Umbilical cord (tissue), 2 donors: ENCODE measurements around the gene AFAP1. TPM values are rescaled to one million over a fixed set of nuclear protein-coding genes. Genes with fewer than 3 reads are reported as not detected.

ENCODE experiments used
- DNase-seq: peaks from one replicate; pipeline ENCODE4 v3.0.0-alpha.2; 2015; ENCODE audit warnings: low spot score
- total RNA-seq: library from RNA; depleted of rRNA; stranded (reverse); fragments of >200 nt; gene quantifications from one replicate; pipeline ENCODE4 v1.2.3, GENCODE V29; 2014; ENCODE audit warnings: low replicate concordance; ENCODE audit not compliant: insufficient read depth

Gene AFAP1
- total RNA-seq, 1 donor from 2014 or later: 59.5 TPM

DNA sequence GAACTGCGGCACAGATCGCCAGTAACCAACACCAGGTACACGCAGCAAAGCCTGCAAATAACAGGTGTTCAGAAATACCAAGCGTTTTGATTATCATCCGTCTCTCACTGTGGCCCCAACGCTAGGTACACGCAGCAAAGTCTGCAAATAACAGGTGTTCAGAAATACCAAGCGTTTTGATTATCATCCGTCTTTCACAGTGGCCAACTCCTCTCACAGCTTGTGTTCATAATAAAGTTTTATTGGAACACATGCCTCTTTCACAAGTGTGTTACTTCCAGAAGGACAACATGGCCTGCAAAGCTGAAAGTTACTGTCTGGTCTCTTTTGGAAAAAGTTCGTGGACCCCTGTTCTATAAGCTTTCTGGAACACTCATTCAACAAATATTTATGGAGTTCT is 153.1 kb downstream of the AFAP1 start:
- no peak for DNase-seq

DNA sequence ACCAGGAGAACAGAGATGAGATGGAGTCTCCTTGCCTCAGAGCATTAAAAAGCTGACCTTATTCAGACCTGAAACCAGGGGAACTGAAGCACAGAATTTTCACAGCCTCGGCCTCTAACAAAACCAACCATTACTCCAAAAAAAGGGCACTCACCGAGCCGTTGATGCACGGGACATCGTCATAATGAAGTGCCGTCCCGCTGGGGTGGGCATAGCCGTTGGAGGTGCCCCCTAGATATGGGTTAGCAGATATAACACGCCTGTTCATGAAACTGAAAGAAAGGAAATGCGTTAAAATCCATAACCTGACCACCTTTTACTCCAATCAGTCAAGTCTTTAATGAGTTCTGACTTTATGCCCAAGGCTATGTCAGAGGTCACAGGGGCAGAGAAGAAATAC is 153.6 kb downstream of the AFAP1 start:
- no peak for DNase-seq

DNA sequence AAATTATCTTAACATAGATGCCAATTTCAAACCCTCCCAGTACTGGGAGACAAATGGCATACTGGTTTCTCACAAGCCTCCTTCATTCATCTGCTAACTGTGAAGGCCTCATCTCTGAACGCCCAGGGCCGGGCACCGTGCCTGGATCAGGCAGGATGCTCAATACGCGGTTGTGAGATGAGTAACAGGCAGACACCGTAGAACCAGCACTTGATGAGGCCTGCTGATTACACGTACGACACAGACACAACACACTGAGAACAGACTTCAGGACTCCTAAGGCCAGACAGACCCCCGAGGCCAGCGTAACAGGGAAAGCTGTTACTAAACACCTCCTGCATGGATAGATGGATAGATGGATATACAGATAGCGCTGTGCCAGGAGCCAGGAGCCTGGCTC is 154.6 kb downstream of the AFAP1 start:
- DNase-seq: no peak

DNA sequence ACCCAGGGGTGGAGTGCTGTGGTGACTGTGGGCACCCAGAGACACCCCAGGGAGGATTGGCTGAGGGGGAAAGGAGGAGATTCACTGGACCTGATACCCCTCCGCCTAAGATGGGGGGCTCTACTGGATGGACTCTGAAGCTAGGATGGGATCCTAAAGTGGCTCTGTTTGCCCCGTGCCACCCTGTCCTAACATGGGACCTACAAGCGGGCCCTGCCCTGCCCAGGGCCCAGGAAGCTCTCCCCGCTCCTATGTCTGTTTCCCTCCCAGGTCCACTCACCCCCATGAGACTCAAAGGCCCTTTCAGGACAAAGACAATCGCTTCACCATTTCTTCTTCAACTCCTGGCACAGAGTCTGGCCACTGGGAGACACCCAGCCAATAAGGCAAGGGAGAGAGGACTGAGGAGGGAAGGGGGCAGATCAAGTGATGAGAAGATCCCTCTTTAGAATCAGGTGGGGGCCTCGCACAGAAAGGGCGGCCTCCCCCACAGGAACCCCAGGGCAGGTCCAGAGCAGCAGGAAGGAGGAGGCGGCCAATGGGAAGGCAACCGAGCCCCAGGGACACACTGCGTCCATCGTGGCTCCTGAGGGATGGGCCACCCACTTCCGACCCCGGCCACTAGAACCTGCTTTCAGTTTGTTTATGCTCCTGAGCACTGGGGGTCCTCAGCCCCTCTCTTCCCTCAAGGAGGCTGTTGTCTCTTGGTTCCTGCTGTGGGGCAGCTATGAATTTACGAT is 155.4 kb downstream of the AFAP1 start:
- DNase-seq: no peak

DNA sequence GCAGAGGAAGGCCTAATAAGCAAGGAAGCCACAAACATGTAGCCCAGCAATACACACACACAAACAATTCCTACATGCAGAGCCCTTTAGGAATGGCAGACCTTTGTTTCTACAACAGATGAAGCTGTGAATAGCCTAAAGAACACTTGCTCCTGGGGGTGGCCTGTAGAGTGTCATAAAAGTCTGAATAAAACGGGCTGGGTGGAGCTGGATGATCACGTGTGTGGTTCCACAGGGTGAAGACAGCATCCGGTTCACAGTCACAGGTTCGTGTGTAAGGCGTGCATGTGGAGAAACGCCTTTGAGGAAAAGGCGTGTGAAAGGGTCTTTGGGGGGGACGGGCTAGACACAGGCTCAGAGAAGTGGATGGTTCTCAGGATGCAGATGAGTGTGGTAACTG is 156.1 kb downstream of the AFAP1 start:
- no peak for DNase-seq

DNA sequence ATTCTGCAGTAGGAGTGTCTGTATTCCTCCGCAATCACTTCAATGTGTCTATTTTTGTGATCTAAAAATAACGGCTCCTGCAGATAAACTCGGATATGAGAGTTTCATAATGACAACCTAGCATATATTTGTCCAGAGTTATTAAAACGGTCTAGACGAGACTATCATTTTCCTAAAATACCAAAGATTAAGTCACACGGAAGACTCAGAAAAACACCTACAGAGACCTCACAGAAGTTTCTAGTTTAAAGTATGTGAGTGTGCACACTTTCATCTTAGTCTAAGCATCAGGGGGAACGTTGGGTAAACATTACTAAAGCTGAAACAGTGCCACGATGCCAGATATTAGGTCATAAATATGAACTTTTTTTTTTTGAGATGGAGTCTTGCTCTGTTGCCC is 156.9 kb downstream of the AFAP1 start:
- DNase-seq: peak; percentile 11

DNA sequence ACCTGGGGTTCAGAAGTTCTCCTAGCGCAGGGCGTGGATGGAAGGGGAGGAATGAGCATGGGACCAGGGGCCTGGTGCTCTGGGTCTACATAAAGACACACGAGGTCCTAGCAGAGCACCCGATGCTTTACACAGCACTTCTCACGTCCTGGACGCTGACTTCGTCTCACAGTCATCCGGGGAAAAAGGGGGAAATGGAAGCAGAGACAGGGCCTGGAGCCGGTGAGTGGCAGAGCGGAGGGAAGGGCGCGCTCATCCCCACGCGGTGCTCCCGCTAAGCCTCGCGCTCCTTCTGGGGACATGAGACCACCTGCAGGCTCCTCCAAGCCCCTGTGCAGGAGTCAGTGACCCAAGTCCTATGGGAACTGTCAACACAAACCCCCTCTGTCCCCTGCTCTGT is 157.7 kb downstream of the AFAP1 start:
- peak; percentile 25 for DNase-seq

DNA sequence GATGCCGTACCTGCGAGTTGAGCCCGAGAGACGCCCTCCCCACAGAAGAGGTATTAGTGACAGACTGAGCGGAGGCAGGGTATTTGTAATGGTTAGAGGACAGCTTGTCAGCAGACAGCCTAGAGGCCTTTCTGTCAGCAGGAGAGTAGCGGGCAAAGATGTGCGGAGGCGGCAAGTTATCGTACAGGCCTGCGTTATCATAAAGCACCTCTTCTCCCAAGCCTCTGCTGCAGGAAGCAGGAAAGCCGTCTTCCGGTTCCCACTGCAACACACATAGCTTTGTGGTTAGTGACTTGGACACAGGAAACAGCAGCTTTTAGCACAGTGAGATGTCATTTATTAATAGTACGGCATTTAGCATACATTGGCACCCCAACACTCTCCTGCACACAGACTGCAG is 158.3 kb downstream of the AFAP1 start:
- DNase-seq: no peak

DNA sequence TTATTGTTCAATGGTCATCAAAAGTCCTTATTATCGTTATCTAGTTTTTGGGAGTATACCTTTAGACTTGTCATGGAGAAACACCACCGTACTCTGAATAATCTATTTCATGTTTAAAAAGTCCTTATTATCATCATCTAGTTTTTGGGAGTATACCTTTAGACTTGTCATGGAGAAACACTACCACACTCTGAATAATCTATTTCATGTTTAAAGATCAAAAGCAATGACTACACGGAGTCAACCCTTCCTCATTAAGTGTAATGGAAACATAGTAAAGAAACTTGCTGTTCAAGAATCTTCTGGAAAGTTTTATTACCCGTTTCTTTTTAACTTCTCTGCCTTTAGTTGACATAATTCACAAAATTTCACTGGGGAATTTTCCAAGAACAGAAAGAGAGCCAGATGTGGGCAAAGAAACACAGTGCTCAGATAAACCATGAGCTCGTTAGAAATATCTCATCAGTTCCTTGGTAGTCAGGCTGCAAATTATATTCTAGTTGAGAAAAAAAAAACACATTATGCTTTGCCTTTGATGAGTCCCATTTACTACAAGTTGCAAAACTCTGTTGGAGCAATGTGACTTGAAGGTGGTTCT is 158.8 kb downstream of the AFAP1 start:
- DNase-seq: peak; percentile 86

DNA sequence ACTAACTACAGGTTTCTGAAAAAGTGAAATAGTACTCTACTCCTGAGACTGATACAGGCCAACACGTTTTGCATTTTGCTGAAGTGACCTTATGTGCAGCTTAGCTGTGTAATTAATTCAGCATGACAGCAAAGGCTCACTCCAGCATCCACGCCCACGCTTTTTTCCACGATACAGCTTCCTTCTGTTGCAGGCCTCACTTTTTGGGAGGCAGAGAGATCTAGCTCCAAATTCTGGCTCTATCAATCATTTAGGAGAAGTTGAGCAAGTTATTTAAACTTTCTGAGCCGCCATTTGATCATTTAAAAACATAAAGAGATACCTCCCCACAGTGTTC is 160.3 kb downstream of the AFAP1 start:
- DNase-seq: no peak

DNA sequence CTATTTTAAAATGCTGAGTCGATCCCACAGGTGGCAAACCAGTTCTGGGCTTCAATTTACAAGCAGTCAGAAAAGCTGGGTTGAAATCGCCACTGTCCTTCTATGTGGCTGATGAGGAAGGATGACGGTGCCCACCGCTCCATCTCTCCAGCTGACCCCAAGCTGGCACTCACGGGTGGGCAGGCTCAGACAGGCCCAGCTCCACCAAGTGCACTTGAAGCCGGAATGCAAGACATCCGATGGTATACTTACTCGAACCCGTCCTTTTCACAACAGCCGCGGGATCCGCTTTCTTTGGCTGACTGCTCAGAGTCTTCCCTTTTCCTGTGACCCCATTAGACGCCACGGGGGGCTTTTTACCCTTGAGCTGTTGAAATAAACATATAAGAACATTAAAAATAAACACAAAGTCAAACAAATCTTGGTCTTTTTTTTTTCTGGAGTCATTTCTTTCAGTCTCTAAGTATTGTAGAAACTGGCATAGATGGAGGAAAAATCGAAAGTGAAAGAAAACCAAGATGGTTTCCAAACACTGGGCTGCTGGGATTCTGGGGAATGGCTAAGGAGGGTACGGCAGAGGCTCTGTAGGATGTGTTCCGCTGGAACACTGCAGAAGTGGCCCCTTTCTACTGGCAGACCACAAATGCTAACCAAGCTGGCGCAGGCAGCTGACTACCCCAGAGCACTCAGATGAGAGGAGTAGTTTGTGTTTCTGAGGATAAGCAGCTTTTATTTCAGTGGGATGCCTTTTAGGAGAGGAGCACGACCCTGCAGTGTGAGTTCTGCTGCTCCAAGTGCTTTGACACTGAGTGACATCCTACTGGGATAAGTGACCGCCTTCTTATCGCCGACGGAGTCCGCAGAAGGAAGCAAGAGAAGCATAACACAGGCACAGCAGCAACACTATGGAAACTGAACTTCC is 160.9 kb downstream of the AFAP1 start:
- no peak for DNase-seq

DNA sequence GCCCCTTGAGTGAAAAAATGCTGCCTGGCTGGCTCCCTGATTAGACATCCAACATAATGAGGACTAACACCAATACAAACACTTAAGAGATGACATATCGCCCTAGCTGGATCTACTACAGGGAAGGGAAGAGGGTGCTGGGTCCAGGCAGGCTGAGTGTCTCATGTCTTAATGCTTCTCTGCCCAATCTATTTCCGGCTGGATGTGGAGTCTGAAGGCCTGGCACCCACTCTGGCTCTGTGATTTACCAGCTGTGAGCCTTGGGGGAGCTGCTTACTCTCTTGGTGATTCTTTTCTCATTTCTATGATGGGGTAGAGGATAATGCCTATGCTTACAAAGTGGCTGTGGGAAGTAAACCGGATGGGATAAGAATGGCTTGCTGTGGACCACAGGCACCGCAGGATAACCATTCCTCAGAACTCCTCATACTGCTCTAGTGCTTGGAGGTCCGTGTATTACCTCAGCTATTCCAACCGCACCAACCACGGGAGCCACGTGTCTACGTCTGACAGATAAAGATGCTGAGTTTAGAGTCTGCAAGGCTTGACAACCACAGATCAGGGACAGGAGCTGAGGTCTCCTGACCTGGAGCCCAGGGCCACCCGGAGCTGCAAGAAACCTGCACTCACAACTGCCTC is 161.7 kb downstream of the AFAP1 start:
- no peak for DNase-seq

DNA sequence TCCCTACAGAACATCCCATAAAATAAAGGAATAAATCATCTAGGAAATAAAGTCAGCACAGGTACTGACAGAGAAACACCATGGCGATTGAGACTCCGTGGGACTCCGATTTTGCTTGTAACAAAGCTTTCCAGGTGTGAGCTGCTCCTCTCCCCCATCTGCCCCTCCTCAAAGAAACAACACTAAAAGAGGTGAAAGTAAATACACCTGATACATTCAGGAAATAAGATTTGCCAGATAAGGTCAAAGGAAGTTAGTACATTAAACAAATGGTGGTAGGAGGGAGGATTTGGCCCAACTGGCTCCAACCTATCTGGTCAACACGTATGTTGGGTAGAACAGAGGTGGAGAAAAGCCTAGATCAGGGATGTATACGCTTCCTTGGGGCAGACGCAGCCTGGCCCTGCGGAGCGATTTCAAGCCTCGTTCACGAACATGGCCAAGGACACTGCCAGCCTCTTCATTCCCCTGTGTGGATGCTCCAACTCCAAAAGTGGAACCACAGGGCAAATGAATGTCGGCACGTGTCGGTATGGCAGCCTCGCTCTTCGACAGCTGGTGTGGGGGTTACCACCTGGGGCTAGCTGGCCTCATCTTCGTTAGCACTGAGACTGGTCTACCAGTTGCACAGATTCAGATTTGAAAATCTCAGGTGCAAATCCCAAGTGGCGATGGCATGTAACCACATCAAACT is 162.5 kb downstream of the AFAP1 start:
- no peak for DNase-seq

DNA sequence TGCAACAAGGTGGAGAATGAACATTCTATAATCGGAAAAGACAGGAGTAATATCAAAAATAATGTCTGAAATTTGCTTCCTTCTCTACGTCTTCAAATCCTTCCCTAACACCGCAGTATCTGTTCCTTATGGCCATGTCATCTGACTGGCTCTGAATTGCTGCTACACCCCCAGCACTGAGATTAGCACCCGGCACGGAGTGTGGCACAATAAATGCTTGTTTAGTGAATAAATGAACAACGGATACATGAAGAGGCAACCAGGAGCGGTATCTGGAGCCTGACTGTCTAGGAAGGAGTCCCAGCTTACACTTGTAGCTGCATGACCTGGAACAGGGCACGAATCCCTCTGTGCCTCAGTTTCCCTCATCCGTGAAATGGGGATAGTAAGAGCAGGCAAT is 164.3 kb downstream of the AFAP1 start:
- DNase-seq: no peak

DNA sequence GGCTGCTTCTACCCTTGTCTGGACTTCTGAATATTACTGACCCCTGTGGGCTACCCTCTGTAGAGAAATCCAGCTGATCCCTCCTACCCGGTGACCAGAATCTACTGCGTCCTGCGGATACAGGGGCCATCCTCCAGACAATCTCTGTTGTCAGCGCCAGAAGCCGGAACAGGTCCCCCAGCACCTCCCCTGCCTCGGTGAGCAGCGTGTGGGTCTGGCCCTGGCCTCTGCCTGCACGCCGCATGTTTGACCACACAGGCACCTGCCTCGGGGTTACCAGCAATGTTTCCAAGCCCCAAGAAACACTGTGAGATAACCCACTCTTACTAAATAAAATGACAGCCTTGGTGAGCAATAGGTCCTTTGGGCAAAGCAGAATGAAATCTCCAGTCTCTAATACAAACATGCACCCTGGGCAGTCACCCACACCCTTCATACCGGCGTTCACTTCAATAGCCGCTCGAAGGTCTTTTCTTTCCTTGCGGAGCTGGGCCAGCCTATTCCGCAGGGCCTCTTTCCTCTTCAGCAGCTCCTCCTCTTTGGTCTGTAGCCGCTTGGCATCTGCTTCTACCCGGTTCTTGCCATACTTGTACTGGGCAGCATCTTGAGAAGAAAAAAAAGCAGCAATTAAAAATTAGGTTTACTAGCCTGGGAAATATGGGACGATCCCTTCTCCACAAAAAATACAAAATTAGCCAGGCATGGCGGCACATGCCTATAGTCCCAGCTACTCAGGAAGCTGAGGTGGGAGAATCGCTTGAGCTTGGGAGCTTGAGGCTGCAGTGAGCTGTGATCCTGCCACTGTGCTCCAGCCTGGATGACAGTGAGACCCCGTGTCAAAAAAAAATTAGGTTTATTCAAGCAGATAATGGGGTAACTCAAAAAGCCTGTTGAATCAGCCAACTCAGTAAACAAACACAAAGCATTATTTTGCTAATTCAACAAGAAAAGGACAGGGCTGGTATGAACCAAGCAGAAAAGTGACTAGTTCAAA is 165.1 kb downstream of the AFAP1 start:
- no peak for DNase-seq

DNA sequence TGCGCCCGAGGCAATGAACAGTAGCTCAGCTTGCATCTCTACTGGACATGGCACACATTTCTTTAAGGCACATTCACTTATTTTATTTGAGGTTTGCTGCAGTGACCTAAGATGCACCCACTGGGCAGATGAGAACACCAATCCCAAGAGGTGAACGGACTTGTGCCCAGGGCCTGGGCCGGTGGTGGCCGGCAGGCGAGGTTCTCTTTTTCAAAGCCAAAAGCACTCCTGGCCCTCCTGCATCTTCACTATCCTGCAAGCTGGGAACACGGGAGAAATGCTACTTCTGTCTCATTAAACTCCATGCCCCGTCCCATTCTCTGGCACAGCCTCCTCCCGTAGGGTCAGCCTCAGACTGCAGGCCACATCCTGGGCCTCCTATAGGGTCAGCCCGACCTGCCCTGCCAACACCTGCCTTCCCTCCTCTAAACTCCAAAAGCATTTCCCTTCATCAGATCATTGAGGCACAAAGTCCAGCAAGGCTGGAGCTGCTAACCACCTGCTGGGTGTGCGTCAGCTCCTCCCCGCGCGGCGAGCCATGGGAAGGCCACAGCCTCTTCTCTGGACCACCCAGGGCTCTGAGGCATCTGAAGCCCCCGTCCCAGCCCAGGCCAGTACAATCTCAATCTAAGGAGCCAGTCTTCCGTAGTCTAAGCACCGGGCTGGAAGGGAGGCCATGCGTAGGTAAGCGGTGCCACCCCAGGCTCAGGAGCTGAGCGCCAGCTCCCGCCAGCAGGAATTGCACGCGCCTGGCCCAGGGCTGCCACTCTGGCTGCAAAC is 166.1 kb downstream of the AFAP1 start:
- DNase-seq: no peak

DNA sequence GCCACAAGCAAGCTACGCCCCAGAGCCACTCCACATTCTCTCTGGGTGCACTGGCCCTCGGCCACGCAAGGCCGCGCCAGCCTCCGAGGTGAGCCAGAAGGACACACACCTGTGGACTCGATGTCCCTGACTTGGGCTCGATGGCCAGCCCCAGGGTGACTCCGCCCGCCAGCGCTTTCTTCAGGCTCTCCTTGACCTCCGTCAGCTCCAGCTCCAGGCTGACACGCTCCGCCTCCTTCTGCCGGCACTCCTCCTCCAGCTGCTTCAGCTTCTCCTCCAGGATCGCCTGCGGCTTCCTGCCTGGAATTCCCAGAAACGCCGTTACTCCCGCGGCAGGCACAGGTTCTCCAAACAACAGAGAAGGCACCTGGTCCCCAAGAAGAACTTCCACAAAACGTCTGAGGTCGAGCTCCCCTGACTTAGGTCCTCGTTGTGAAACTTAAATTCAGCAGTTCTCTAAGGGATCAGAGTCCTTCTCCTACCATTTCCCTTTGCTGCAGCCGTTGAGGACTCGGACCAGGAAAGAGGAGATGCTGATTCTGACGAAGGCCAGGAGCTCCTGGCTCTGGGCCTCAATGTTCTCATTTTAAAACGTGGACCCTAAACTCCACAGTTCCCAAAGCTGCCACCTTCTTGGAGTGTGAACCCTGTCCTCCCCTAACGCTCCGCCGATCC is 166.8 kb downstream of the AFAP1 start:
- no peak for DNase-seq

DNA sequence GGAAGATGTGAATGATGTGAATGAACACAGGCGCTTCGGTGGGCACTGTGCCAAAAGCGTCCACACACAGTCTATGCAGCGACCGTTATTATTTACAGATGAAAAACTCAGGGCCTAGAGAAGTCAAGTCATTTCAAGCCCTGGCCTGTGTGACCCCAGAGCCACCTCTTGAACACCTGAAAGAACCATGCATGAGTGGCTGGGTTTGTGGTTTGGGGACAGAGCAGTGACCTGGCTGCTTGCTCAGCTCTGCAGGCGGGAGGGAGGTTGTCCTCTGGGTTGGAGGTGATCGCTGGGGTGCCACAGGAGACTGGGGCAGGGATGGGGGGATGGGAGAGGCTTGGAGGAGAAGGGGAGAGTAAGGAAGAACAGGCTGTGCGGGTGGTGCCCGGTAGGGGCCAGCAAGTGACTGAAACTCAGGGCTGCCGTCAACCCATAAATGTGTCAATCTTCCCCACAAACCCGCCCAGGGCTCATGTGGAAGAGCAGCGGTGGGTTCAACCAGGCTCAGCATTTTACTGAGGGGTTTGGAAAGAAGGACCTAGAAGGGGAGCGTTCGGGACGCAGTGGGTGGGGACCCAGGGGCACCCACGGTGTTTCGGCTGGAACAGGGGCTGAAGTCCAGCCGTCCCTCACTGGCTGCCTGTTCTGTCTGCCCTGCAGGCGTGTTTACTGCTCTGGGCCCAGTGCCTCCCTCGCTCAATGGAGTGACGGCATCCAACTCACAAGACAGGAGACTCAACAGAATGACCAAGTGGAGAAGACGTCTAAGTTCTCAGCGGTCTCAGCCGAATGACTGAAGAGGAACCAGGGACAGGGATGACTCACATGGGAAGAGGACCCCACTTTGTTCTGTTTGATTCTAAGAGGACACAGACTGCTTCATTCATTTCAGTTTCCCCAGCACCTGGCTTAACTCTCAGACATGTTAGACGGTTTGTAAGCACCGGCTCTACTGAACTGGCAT is 167.8 kb downstream of the AFAP1 start:
- DNase-seq: no peak
